Right atrium auricular region (tissue), 2 donors: Measurements from ENCODE around the gene CYYR1. TPM values are rescaled to one million over a fixed set of nuclear protein-coding genes. Genes with fewer than 3 reads are reported as not detected.

Experiments
- DNase-seq: peaks from one replicate; pipeline ENCODE4 v3.0.0-alpha.2; 2019; ENCODE audit warnings: low spot score
- H3K27ac ChIP-seq, 2 donors: fragments of 200-600 bp; sonication (generic); 1 replicate in 1 of 2; 2 replicates in 1 of 2; pipeline ENCODE4 v1.5.1; 2016 to 2019
- H3K27me3 ChIP-seq, 2 donors: fragments of 200-600 bp; sonication (generic); one replicate each; pipeline versions ENCODE4 v1.5.1 to v1.6.0; 2017 to 2019
- H3K36me3 ChIP-seq: fragments of 200-600 bp; sonication (generic); one replicate; pipeline ENCODE4 v1.5.1; 2016
- H3K4me1 ChIP-seq, 2 donors: fragments of 200-600 bp; sonication (generic); one replicate each; pipeline versions ENCODE4 v1.5.1 to v1.6.0; 2017 to 2019
- H3K4me3 ChIP-seq, 2 donors: fragments of 200-600 bp; sonication (generic); 1 replicate in 1 of 2; 2 replicates in 1 of 2; pipeline ENCODE4 v1.5.1; 2017 to 2019; ENCODE audit warnings: mild to moderate bottlenecking in 1 of 2, moderate library complexity in 1 of 2
- H3K9me3 ChIP-seq, 2 donors: fragments of 200-600 bp; sonication (generic); one replicate each; pipeline ENCODE4 v1.5.1; 2019
- total RNA-seq, 2 donors: library from RNA; depleted of rRNA; stranded (reverse); fragments of >200 nt; gene quantifications; one replicate each; pipeline ENCODE4 v1.1.0, GENCODE V29; 2016
- TF ChIP-seq, protein P1 (sequence below), 2 donors: fragments of 200-600 bp; sonication (generic); IDR thresholded peaks; one replicate each; pipeline ENCODE4 v1.5.1; 2019; ENCODE audit warnings: antibody characterized with exemption in 2 of 2

Gene CYYR1
- total RNA-seq, 2 donors from 2014 or later = 9.6 to 36.7 TPM

DNA sequence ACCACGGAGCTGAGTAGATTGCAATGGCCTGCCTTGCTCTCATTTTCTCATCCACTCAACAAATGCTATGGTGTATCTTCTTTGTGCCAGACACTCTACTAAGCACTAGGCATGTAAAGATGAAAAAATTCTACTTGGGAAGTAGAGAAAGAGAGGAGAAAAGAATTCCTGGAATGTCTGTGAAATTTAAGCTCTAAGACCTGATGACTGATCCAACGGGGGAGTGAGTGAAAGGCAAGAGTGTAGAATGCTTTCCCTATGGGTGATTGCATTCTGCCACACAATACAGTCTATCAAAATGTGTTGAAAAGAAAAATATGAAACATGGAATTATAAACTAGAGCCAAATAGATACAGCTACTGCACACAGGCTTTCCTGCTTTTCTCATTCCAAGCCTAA is 82.3 kb downstream of the CYYR1 start:
- Histone ChIP-seq H3K9me3 (peaks cover 0 to 4% of the 10 kb centered on the region in 2 donors), H3K36me3 (no peaks in the 10 kb centered on the region), H3K27me3 (no peaks in the 10 kb centered on the region), H3K4me1 (no peaks in the 10 kb centered on the region), H3K4me3 (no peak overlapping the region), H3K27ac (no peak overlapping the region)
- TF ChIP-seq, protein P1, sequence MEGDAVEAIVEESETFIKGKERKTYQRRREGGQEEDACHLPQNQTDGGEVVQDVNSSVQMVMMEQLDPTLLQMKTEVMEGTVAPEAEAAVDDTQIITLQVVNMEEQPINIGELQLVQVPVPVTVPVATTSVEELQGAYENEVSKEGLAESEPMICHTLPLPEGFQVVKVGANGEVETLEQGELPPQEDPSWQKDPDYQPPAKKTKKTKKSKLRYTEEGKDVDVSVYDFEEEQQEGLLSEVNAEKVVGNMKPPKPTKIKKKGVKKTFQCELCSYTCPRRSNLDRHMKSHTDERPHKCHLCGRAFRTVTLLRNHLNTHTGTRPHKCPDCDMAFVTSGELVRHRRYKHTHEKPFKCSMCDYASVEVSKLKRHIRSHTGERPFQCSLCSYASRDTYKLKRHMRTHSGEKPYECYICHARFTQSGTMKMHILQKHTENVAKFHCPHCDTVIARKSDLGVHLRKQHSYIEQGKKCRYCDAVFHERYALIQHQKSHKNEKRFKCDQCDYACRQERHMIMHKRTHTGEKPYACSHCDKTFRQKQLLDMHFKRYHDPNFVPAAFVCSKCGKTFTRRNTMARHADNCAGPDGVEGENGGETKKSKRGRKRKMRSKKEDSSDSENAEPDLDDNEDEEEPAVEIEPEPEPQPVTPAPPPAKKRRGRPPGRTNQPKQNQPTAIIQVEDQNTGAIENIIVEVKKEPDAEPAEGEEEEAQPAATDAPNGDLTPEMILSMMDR (IDR thresholded peaks at IDR 0.05) = no peak
- no peak for DNase-seq

DNA sequence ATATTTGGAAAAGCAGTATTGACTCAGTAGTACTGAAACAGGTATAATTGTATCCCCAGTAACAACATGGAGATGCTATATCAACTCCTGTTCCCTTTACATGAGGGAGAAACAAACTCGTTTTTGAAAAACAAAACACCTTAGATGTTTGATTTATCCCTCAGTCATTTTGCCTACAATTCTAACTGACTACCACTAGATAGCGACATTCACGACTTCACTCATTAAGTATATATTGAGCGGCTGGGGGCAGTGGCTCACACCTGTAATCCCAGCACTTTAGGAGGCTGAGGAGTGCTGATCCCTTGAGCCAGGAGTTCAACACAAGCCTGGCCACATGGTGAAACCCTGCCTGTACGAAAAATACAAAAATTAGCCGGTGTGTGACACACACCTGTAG is 83.3 kb downstream of the CYYR1 start:
- no peak overlapping the region for H3K27ac ChIP-seq
- no peak for DNase-seq
- H3K4me3 ChIP-seq = no peak overlapping the region
- H3K4me1 ChIP-seq = no peaks in the 10 kb centered on the region
- no peaks in the 10 kb centered on the region for H3K36me3 ChIP-seq
- peaks cover 0 to 4% of the 10 kb centered on the region in 2 donors for H3K9me3 ChIP-seq
- TF ChIP-seq, protein P1 (IDR thresholded peaks at IDR 0.05) = no peak
- H3K27me3 ChIP-seq = no peaks in the 10 kb centered on the region

DNA sequence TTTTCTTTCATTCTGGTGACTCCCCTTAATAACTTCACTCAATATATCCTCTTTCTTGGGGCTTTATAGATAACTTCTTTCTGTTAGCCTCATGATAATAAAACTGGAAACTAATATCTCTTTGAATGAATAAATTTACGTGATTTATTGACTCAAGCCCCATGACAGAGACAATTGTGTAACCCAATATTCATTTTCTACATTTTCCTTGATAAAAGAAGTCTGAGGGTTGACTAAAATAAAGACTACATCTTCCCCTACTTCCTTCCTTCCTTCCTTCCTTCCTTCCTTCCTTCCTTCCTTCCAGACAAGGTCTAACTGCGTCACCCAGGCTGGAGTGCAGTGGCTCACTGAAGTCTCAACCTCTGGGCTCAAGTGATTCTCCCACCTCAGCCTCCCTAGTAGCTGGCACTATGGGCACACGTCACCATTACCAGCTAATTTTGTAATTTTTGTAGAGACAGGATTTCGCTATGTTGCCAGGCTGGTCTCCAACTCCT is 85.1 kb downstream of the CYYR1 start:
- DNase-seq = no peak
- no peaks in the 10 kb centered on the region for H3K4me1 ChIP-seq
- H3K9me3 ChIP-seq = peaks cover 0 to 4% of the 10 kb centered on the region in 2 donors
- TF ChIP-seq, protein P1 (IDR thresholded peaks at IDR 0.05) = no peak
- H3K27ac ChIP-seq = no peak overlapping the region
- no peak overlapping the region for H3K4me3 ChIP-seq
- H3K36me3 ChIP-seq = no peaks in the 10 kb centered on the region
- H3K27me3 ChIP-seq = no peaks in the 10 kb centered on the region

DNA sequence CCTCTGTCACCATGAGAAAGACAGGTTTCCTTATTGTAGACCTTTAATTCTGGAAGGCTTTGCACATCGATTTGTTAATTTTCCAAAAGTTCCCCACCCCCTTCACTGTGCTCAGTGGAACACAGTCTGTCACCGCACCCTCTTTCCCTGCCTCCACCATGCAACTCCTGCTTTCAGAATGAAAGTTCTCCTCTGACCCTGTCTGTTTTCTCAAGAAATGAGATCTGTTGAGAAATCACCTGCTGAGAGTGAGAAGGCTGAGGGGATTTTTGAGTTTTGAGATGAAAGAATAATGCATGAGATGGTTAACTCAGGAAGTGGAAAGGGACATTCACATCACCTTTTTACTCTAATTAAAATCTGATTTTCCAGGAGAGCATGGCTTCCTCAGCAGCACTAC is 99.6 kb downstream of the CYYR1 start:
- H3K4me1 ChIP-seq = no peaks in the 10 kb centered on the region
- DNase-seq = no peak
- H3K9me3 ChIP-seq = no peaks in the 10 kb centered on the region
- H3K4me3 ChIP-seq = no peak overlapping the region
- TF ChIP-seq, protein P1 (IDR thresholded peaks at IDR 0.05) = no peak
- no peaks in the 10 kb centered on the region for H3K27me3 ChIP-seq
- no peaks in the 10 kb centered on the region for H3K36me3 ChIP-seq
- no peak overlapping the region for H3K27ac ChIP-seq

DNA sequence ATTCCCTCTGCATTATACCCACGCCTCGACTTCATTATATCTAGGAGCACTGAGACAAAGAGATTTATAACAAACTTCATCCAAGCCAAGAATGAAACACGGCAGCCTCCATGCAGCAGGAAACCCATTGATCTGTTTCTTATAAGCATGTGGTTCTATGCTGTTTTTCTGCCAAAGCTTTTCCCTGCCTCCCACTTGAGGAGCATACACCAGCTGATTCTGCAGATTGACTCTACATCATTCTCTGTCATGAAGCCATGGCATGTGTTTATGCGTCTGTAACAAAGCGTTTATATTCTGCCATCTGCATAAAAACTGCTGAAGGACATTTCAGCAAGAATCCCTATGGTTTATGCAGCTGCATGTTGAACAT is 102.0 kb downstream of the CYYR1 start:
- no peak for DNase-seq
- Histone ChIP-seq H3K27ac (no peak overlapping the region), H3K4me1 (no peaks in the 10 kb centered on the region), H3K9me3 (no peaks in the 10 kb centered on the region), H3K4me3 (no peak overlapping the region), H3K36me3 (no peaks in the 10 kb centered on the region), H3K27me3 (no peaks in the 10 kb centered on the region)
- TF ChIP-seq, protein P1 (IDR thresholded peaks at IDR 0.05) = no peak

DNA sequence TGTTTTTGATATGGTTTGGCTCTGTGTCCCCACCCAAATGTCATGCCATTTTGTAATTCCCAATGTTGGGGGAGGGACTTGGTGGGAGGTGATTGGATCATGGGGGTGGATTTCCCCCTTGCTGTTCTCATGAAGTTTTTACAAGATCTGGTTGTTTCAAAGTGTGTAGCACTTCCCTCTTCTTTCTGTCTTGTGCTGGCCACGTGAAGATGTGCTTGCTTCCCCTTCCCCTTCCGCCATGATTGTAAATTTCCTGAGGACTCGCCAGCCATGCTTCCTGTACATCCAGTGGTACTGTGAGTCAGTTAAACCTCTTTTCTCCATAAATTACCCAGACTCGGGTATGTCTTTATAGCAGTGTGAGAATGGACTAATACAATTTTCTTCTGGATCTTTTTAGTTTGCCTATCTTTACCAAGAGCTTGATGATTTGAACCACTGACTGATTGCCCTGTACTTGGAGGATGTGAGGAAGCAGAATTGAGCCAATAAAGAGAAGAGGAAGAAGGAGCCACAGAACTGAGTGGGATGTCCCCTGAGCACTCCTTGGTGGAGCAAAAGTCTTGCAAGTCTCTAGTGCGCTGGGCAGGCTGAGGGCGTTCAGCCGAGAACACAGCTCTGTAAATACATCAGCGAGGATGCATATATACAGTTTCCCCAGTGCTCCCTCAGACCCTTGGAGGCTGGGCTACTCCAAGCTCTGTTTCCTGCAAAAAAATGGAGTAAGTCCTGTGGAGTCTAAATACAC is 102.6 kb downstream of the CYYR1 start:
- no peak overlapping the region for H3K4me3 ChIP-seq
- no peak overlapping the region for H3K27ac ChIP-seq
- H3K4me1 ChIP-seq = no peaks in the 10 kb centered on the region
- H3K36me3 ChIP-seq = no peaks in the 10 kb centered on the region
- no peak for DNase-seq
- TF ChIP-seq, protein P1 (IDR thresholded peaks at IDR 0.05) = no peak
- no peaks in the 10 kb centered on the region for H3K9me3 ChIP-seq
- H3K27me3 ChIP-seq = no peaks in the 10 kb centered on the region
